PC-9 (cell line): ENCODE data around the gene VWDE. TPM values are rescaled to one million over a fixed set of nuclear protein-coding genes. Genes with fewer than 3 reads are reported as not detected.

Source experiments
- BruUV-seq: library from RNA; stranded (reverse); fragments of 400-500 nt; replicated peaks from 2 replicates; lab custom pipeline; 2021; lab: Mats Ljungman, UMichigan
- CTCF ChIA-PET: fragments of 300-600 bp; sonication (Branson Sonifier 250); formaldehyde crosslinking; loops from one replicate; lab custom pipeline; 2022; ENCODE audit warnings: antibody characterized with exemption; lab: Charles Lee
- POLR2A ChIA-PET: fragments of 300-600 bp; sonication (Branson Sonifier 250); formaldehyde crosslinking; loops from one replicate; lab custom pipeline; 2022; ENCODE audit warnings: antibody characterized with exemption; ENCODE audit not compliant: unreplicated experiment; lab: Charles Lee
- DNase-seq, 2 experiments: peaks; one replicate each; pipeline versions ENCODE4 v3.0.0 to v3.0.0-alpha.2; 2015 to 2022; ENCODE audit warnings: mixed read lengths in 1 of 2
- H2AFZ ChIP-seq: fragments of 200-600 bp; sonication (generic); 2 replicates; pipeline ENCODE4 v1.8.1; 2017; ENCODE audit warnings: antibody characterized with exemption
- H3F3A ChIP-seq: fragments of 200-600 bp; sonication (generic); 2 replicates; pipeline ENCODE4 v1.8.1; 2017; ENCODE audit warnings: antibody characterized with exemption, mild to moderate bottlenecking, low read depth; ENCODE audit not compliant: insufficient read depth
- H3K27ac ChIP-seq: fragments of 200-600 bp; sonication (generic); 2 replicates; pipeline ENCODE4 v1.6.1; 2016; ENCODE audit warnings: mixed run types
- H3K27me3 ChIP-seq: fragments of 200-600 bp; sonication (generic); 2 replicates; pipeline ENCODE4 v1.6.1; 2016; ENCODE audit warnings: low read depth, mixed run types; ENCODE audit not compliant: insufficient read depth
- H3K36me3 ChIP-seq: fragments of 200-600 bp; sonication (generic); 2 replicates; pipeline ENCODE4 v1.6.1; 2016; ENCODE audit warnings: low read depth, mixed run types
- H3K4me1 ChIP-seq: fragments of 200-600 bp; sonication (generic); replicated peaks from 2 replicates; pipeline ENCODE4 v1.6.1; 2016; ENCODE audit warnings: mixed run types; ENCODE audit not compliant: insufficient read depth
- H3K4me2 ChIP-seq: fragments of 200-600 bp; sonication (generic); 2 replicates; pipeline ENCODE4 v1.6.1; 2017; ENCODE audit warnings: mixed run types
- H3K4me3 ChIP-seq: fragments of 200-600 bp; sonication (generic); 2 replicates; pipeline ENCODE4 v1.6.1; 2016; ENCODE audit warnings: mixed run types
- H3K79me2 ChIP-seq: fragments of 200-600 bp; sonication (generic); 2 replicates; pipeline ENCODE4 v1.6.1; 2017; ENCODE audit warnings: low read depth, mixed run types
- H3K9me2 ChIP-seq: fragments of 200-600 bp; sonication (generic); 2 replicates; pipeline ENCODE4 v1.8.1; 2017; ENCODE audit warnings: mild to moderate bottlenecking; ENCODE audit not compliant: insufficient read depth
- H3K9me3 ChIP-seq: fragments of 200-600 bp; sonication (generic); 2 replicates; pipeline ENCODE4 v1.8.1; 2016; ENCODE audit warnings: low read depth; ENCODE audit not compliant: insufficient read depth
- H4K20me1 ChIP-seq: fragments of 200-600 bp; sonication (generic); 2 replicates; pipeline ENCODE4 v1.8.1; 2017; ENCODE audit not compliant: insufficient read depth
- CTCF ChIP-seq: fragments of 200-600 bp; sonication (generic); conservative IDR thresholded peaks from 2 replicates; pipeline ENCODE4 v1.6.1; 2017; ENCODE audit warnings: mixed run types, antibody characterized with exemption, mild to moderate bottlenecking, moderate library complexity
- EZH2 ChIP-seq: fragments of 200-600 bp; sonication (generic); IDR thresholded peaks from 2 replicates; pipeline ENCODE4 v1.8.0; 2017; ENCODE audit warnings: antibody characterized with exemption, low read depth
- intact Hi-C: fragments of 100-400 bp; cut with micrococcal nuclease; formaldehyde crosslinking; loops from one replicate; pipeline ENCODE4 v1.10.0; 2022; ENCODE audit not compliant: unreplicated experiment
- total RNA-seq: library from RNA; stranded (reverse); gene quantifications from 2 replicates; pipeline ENCODE4 v1.2.3, GENCODE V29; 2021

Gene VWDE
- total RNA-seq, 1 experiment from 2014 or later, result 27.3 TPM

- BruUV-seq, result no TSS peak
- ChIA-PET CTCF (no interaction called here), POLR2A (no interaction called here)
- H3K27me3 ChIP-seq, result no peaks in the 10 kb centered on the region
- no peak for DNase-seq
- H3K36me3 ChIP-seq, result 0 out of 2 replicates have a peak, but pooled peaks cover 4% of the 10 kb centered on the region
- no peak overlapping the region for H2AFZ ChIP-seq
- no peaks in the 10 kb centered on the region for H3K79me2 ChIP-seq
- no peaks in the 10 kb centered on the region; the same call in 1 of the 2 replicates for H3F3A ChIP-seq
- H3K4me2 ChIP-seq, result no peak overlapping the region
- no peaks in the 10 kb centered on the region for H3K4me1 ChIP-seq
- TF ChIP-seq EZH2 (no peak), CTCF (no peak)
- H3K9me3 ChIP-seq, result no peaks in the 10 kb centered on the region
- H4K20me1 ChIP-seq, result no peaks in the 10 kb centered on the region
- H3K4me3 ChIP-seq, result no peak overlapping the region
- no peaks in the 10 kb centered on the region for H3K9me2 ChIP-seq
- intact Hi-C loops, result no loop called here
- no peak overlapping the region for H3K27ac ChIP-seq
Measured at GRCh38 chr7:12373580-12374263, 29.9 kb downstream of the VWDE start.

- Histone ChIP-seq H3K4me1 (no peaks in the 10 kb centered on the region), H3K27me3 (no peaks in the 10 kb centered on the region), H3K36me3 (0 out of 2 replicates have a peak, but pooled peaks cover 5% of the 10 kb centered on the region), H3K9me3 (no peaks in the 10 kb centered on the region), H3K9me2 (no peaks in the 10 kb centered on the region), H3K27ac (no peak overlapping the region), H3K4me3 (no peak overlapping the region), H3K79me2 (no peaks in the 10 kb centered on the region), H3K4me2 (no peak overlapping the region), H4K20me1 (no peaks in the 10 kb centered on the region), H2AFZ (no peak overlapping the region), H3F3A (no peaks in the 10 kb centered on the region)
- TF ChIP-seq EZH2 (no peak), CTCF (no peak)
- POLR2A ChIA-PET, result no interaction called here
- DNase-seq, result no peak
- intact Hi-C loops, result no loop called here
- no TSS peak for BruUV-seq
- CTCF ChIA-PET, result no interaction called here
Measured at GRCh38 chr7:12370249-12370648, 33.4 kb downstream of the VWDE start.

GRCh38 chr7:12369756-12370155, 33.9 kb downstream of the VWDE start:
- no peaks in the 10 kb centered on the region for H4K20me1 ChIP-seq
- TF ChIP-seq CTCF, result no peak
- no peak for TF ChIP-seq EZH2
- no peaks in the 10 kb centered on the region for H3F3A ChIP-seq
- H3K4me2 ChIP-seq, result no peak overlapping the region
- intact Hi-C loops, result no loop called here
- POLR2A ChIA-PET, result no interaction called here
- no peak overlapping the region for H2AFZ ChIP-seq
- H3K9me2 ChIP-seq, result no peaks in the 10 kb centered on the region
- no peak for DNase-seq
- H3K4me3 ChIP-seq, result no peak overlapping the region
- H3K27ac ChIP-seq, result no peak overlapping the region
- CTCF ChIA-PET, result no interaction called here
- BruUV-seq, result no TSS peak
- 0 out of 2 replicates have a peak, but pooled peaks cover 5% of the 10 kb centered on the region for H3K36me3 ChIP-seq
- H3K27me3 ChIP-seq, result no peaks in the 10 kb centered on the region
- H3K4me1 ChIP-seq, result no peaks in the 10 kb centered on the region
- no peaks in the 10 kb centered on the region for H3K79me2 ChIP-seq
- no peaks in the 10 kb centered on the region for H3K9me3 ChIP-seq
